ENCODE data around the gene MYO16.
"Not testable (repeated sequence)": the region's sequence is repeated elsewhere in the genome, so short reads cannot be mapped to it uniquely, and the experiment has no call there.

DNA sequence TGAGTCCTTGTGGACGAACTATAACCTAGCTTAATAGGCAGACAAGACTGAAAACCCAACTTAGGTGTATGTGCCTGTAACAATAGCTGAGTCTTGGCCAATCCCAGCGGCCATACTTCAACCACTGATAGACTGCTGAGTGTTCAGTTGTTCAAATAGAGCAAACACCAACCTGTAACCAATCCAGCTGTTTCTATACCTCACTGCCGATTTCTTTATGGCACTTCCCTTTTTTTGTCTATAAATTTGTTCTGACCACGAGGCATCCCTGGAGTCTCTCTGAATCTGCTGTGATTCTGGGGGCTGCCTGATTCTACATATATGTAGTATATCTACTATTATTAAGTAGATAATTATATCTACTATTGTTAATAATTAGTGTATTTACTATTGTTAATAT lies 284.3 kb downstream of the MYO16 start:
- TF ChIP-seq EZH2 (IDR thresholded peaks at IDR 0.05; ENCODE audit: low read length, missing control alignments); CTCF (conservative IDR thresholded peaks at IDR 0.05 in 1 of 2, IDR thresholded peaks at IDR 0.05 in 1 of 2; ENCODE audit: low read depth in 1 of 2, low read length in 2 of 2): not testable (repeated sequence)
